ENCODE results near the gene LRRC1. TPM values are rescaled to one million over a fixed set of nuclear protein-coding genes. Genes with fewer than 3 reads are reported as not detected.

Gene LRRC1
- total and polyA plus RNA-seq, 2 experiments from 2014 or later: 11.3 to 16.6 TPM

DNA sequence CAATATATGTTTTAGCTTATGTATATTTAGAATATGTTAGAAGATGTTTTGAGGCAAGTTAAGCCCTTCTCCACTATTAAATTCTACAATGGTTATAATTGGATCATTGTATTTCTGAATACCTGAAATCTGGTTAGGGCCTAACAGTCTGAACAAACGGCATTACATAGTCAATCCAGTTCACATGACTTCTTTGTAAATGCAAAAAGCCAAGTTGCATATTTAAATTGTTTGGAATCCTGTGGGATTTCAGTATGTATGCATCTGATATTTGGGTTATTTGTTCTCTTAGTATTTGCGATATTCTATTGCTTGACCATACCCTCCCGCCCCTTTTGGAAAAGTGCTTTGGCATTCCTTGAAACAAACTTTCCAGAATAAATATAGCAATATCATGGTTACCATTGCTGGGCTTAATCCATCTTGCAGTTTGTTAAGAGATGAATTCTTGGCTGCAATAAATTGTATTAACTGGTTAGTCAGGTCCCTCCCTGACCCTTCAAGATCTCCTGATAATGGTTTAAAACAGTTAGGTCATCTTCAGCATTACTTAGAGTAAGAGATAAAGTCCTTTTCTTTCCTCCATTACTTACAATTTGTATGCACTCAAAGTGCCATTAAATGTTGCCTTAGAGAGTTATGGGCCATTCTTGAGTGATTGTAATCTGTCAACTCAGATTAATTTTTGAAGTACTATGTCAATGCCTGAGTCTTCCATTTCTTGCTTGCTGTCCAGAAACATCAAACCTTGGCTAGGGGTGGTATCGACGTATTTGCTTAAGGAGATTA is 36.5 kb downstream of the LRRC1 start (continued):
- TF ChIP-seq, protein P1, sequence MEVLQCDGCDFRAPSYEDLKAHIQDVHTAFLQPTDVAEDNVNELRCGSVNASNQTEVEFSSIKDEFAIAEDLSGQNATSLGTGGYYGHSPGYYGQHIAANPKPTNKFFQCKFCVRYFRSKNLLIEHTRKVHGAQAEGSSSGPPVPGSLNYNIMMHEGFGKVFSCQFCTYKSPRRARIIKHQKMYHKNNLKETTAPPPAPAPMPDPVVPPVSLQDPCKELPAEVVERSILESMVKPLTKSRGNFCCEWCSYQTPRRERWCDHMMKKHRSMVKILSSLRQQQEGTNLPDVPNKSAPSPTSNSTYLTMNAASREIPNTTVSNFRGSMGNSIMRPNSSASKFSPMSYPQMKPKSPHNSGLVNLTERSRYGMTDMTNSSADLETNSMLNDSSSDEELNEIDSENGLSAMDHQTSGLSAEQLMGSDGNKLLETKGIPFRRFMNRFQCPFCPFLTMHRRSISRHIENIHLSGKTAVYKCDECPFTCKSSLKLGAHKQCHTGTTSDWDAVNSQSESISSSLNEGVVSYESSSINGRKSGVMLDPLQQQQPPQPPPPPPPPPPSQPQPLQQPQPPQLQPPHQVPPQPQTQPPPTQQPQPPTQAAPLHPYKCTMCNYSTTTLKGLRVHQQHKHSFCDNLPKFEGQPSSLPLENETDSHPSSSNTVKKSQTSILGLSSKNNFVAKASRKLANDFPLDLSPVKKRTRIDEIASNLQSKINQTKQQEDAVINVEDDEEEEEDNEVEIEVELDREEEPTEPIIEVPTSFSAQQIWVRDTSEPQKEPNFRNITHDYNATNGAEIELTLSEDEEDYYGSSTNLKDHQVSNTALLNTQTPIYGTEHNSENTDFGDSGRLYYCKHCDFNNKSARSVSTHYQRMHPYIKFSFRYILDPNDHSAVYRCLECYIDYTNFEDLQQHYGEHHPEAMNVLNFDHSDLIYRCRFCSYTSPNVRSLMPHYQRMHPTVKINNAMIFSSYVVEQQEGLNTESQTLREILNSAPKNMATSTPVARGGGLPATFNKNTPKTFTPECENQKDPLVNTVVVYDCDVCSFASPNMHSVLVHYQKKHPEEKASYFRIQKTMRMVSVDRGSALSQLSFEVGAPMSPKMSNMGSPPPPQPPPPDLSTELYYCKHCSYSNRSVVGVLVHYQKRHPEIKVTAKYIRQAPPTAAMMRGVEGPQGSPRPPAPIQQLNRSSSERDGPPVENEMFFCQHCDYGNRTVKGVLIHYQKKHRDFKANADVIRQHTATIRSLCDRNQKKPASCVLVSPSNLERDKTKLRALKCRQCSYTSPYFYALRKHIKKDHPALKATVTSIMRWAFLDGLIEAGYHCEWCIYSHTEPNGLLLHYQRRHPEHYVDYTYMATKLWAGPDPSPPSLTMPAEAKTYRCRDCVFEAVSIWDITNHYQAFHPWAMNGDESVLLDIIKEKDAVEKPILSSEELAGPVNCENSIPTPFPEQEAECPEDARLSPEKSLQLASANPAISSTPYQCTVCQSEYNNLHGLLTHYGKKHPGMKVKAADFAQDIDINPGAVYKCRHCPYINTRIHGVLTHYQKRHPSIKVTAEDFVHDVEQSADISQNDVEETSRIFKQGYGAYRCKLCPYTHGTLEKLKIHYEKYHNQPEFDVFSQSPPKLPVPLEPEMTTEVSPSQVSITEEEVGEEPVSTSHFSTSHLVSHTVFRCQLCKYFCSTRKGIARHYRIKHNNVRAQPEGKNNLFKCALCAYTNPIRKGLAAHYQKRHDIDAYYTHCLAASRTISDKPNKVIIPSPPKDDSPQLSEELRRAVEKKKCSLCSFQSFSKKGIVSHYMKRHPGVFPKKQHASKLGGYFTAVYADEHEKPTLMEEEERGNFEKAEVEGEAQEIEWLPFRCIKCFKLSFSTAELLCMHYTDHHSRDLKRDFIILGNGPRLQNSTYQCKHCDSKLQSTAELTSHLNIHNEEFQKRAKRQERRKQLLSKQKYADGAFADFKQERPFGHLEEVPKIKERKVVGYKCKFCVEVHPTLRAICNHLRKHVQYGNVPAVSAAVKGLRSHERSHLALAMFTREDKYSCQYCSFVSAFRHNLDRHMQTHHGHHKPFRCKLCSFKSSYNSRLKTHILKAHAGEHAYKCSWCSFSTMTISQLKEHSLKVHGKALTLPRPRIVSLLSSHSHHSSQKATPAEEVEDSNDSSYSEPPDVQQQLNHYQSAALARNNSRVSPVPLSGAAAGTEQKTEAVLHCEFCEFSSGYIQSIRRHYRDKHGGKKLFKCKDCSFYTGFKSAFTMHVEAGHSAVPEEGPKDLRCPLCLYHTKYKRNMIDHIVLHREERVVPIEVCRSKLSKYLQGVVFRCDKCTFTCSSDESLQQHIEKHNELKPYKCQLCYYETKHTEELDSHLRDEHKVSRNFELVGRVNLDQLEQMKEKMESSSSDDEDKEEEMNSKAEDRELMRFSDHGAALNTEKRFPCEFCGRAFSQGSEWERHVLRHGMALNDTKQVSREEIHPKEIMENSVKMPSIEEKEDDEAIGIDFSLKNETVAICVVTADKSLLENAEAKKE (CRISPR knock-in tag; IDR thresholded peaks at IDR 0.05): no peak
- TF ChIP-seq EZH2 (IDR thresholded peaks at IDR 0.05; ENCODE audit: low read depth, unreplicated experiment): no peak
- TF ChIP-seq, protein P2, sequence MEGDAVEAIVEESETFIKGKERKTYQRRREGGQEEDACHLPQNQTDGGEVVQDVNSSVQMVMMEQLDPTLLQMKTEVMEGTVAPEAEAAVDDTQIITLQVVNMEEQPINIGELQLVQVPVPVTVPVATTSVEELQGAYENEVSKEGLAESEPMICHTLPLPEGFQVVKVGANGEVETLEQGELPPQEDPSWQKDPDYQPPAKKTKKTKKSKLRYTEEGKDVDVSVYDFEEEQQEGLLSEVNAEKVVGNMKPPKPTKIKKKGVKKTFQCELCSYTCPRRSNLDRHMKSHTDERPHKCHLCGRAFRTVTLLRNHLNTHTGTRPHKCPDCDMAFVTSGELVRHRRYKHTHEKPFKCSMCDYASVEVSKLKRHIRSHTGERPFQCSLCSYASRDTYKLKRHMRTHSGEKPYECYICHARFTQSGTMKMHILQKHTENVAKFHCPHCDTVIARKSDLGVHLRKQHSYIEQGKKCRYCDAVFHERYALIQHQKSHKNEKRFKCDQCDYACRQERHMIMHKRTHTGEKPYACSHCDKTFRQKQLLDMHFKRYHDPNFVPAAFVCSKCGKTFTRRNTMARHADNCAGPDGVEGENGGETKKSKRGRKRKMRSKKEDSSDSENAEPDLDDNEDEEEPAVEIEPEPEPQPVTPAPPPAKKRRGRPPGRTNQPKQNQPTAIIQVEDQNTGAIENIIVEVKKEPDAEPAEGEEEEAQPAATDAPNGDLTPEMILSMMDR (conservative IDR thresholded peaks at IDR 0.05; ENCODE audit: low read depth in 2 of 2): no peak

DNA sequence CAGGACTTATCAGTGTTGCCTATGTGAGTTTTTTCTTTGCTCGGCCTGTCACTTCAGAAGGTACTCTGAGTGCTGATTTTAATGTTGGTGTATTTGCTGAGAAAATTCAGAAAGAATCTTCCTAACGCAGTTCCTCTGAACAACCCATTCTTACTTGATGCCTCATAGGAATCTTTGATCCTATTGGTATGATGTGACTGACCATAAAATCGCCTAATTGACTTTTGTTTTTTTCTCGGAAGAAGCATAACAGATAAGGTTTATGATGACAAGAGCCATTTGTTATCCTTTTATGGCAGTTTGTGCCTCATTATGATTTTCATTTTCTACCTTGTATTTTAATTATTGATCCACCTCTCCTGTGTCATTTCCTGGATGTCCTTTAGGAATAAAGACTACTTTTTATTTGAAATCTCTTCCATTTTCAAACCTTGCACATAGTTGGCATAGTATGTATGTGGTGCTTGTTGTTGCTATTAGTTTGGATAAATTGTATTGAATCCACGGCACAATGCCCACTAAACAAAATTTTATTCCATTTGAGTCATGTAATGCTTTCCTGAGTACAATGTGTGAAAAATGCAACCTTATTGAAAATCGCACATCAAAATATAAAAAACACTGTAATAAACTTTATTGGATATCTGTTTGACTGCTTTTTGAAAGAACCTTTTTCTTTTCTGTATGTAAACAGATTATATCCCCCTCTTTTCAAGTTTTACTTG is 37.3 kb downstream of the LRRC1 start:
- no peak for DNase-seq (ENCODE audit: low spot score)
- TF ChIP-seq STAT1 (IDR thresholded peaks at IDR 0.05; ENCODE audit: unreplicated experiment): no peak
- Histone ChIP-seq H3K9me2 (ENCODE audit: insufficient read depth) (no peaks in the 10 kb centered on the region), H3K79me2 (replicated peaks; ENCODE audit: insufficient read depth) (peaks cover 49% of the 10 kb centered on the region), H3K4me3 (no peak overlapping the region), H3K27me3 (ENCODE audit: insufficient read depth) (no peaks in the 10 kb centered on the region), H3F3A (replicated peaks; ENCODE audit: low read depth) (no peaks in the 10 kb centered on the region), H3K4me2 (no peak overlapping the region), H4K20me1 (replicated peaks; ENCODE audit: insufficient read depth) (no peaks in the 10 kb centered on the region), H3K27ac (ENCODE audit: low read depth) (no peak overlapping the region), H3K36me3 (ENCODE audit: insufficient read depth) (no peaks in the 10 kb centered on the region), H2AFZ (no peak overlapping the region), H3K4me1 (ENCODE audit: insufficient read depth) (peaks cover 15% of the 10 kb centered on the region)
- no peak for ATAC-seq
- no peaks in the 10 kb centered on the region for H3K27me3 Mint-ChIP-seq (ENCODE audit: insufficient read depth, low read depth, poor library complexity)
- H3K9me3 Mint-ChIP-seq: no peaks in the 10 kb centered on the region
- no peak overlapping the region for H3K4me3 Mint-ChIP-seq
- H3K36me3 Mint-ChIP-seq (ENCODE audit: low read depth): no peaks in the 10 kb centered on the region
- H3K4me1 Mint-ChIP-seq: peaks cover 33% of the 10 kb centered on the region
- no peak overlapping the region for H3K27ac Mint-ChIP-seq
